GM19452 (cell line): ENCODE measurements around the gene FAM168A.

Source experiments
- ATAC-seq: cut with Tn5 transposase; IDR thresholded peaks from one replicate; pipeline ENCODE4 v1.9.1; 2021; ENCODE audit not compliant: unreplicated experiment

FAM168A gene

GRCh38 chr11:73404048-73404447 is 193.9 kb downstream of the FAM168A start:
- ATAC-seq = no peak

- no peak for ATAC-seq
These were observed 194.4 kb downstream of the FAM168A start for GRCh38 chr11:73403541-73403940.

- ATAC-seq = no peak
These were observed 195.1 kb downstream of the FAM168A start for GRCh38 chr11:73402834-73403185.

- no peak for ATAC-seq
These were observed 195.7 kb downstream of the FAM168A start for GRCh38 chr11:73401924-73402833.

GRCh38 chr11:73401217-73401923 is 196.5 kb downstream of the FAM168A start:
- ATAC-seq = no peak

GRCh38 chr11:73400293-73400692 is 197.6 kb downstream of the FAM168A start:
- no peak for ATAC-seq

- no peak for ATAC-seq
These were observed 198.3 kb downstream of the FAM168A start for GRCh38 chr11:73399636-73400035.

GRCh38 chr11:73399159-73399590 is 198.7 kb downstream of the FAM168A start:
- no peak for ATAC-seq

GRCh38 chr11:73398721-73399120 is 199.2 kb downstream of the FAM168A start:
- no peak for ATAC-seq

GRCh38 chr11:73398132-73398526 is 199.8 kb downstream of the FAM168A start:
- no peak for ATAC-seq

- ATAC-seq = no peak
These were observed 200.3 kb downstream of the FAM168A start for GRCh38 chr11:73397468-73398131.

- no peak for ATAC-seq
These were observed 200.9 kb downstream of the FAM168A start for GRCh38 chr11:73396985-73397384.

- ATAC-seq = no peak
These were observed 201.5 kb downstream of the FAM168A start for GRCh38 chr11:73396251-73396930.

- ATAC-seq = no peak
These were observed 202.4 kb downstream of the FAM168A start for GRCh38 chr11:73395297-73396208.

- no peak for ATAC-seq
These were observed 203.3 kb downstream of the FAM168A start for GRCh38 chr11:73394416-73395296.

- ATAC-seq = no peak
These were observed 204.2 kb downstream of the FAM168A start for GRCh38 chr11:73393479-73394415.

- ATAC-seq = no peak
These were observed 204.9 kb downstream of the FAM168A start for GRCh38 chr11:73393011-73393380.
